K562 (cell line): ENCODE data around the gene TAC3. TPM values are rescaled to one million over a fixed set of nuclear protein-coding genes. Genes with fewer than 3 reads are reported as not detected.

ENCODE experiments used
- ATAC-seq: fragments of 200-7000 bp; cut with Tn5 transposase; 3 replicates; pipeline ENCODE4 v1.9.1; 2020; ENCODE audit warnings: moderate library complexity
- BruUV-seq: library from RNA; stranded (reverse); fragments of 400-500 nt; replicated peaks from 2 replicates; lab custom pipeline; 2021; lab: Mats Ljungman, UMichigan
- CTCF ChIA-PET: fragments of 300-600 bp; formaldehyde crosslinking; extraction: SDS; loops from one replicate; lab custom pipeline; 2021; ENCODE audit warnings: low intra/inter-chr PET ratio; lab: Yijun Ruan, JAX
- POLR2A ChIA-PET: fragments of 300-600, 350-650 bp; sonication (Branson Sonifier 250); formaldehyde crosslinking; extraction: SDS; loops from one replicate; lab custom pipeline; 2021; ENCODE audit warnings: antibody characterized with exemption, inconsistent platforms; lab: Yijun Ruan, JAX
- DNase-seq, 4 experiments: peaks; one replicate each; pipeline versions ENCODE4 v3.0.0 to v3.0.0-alpha.2; 2011 to 2018; ENCODE audit warnings: low spot score in 3 of 4, mixed read lengths in 3 of 4; ENCODE audit errors: extremely low read depth in 1 of 4
- FAIRE-seq: peaks from 2 replicates; lab custom pipeline; 2011; peaks lifted over from hg19 to GRCh38; lab: Jason Lieb, UNC
- H2AFZ ChIP-seq: 2 replicates; pipeline ENCODE4 v1.6.0; 2011; ENCODE audit warnings: low read depth, low read length, control low read depth, inconsistent platforms
- H3K27ac ChIP-seq: fragments of 200-600 bp; 3 replicates; pipeline ENCODE4 v1.8.0; 2011; ENCODE audit warnings: low read depth, mild to moderate bottlenecking, control low read depth, inconsistent platforms, low read length, moderate library complexity, mixed read lengths; ENCODE audit errors: extremely low read depth
- H3K27me3 ChIP-seq, 2 experiments: fragments of 300-600 bp in 1 of 2; 2 replicates in 1 of 2; 3 replicates in 1 of 2; pipeline versions ENCODE4 v1.6.0 to v1.8.0; 2011; ENCODE audit warnings: inconsistent platforms in 2 of 2, low read length in 2 of 2, mild to moderate bottlenecking in 1 of 2, mixed read lengths in 1 of 2, moderate library complexity in 1 of 2; ENCODE audit not compliant: control insufficient read depth in 2 of 2, insufficient read depth in 2 of 2
- H3K36me3 ChIP-seq: fragments of 300-600 bp; 3 replicates; pipeline ENCODE4 v1.8.0; 2011; ENCODE audit warnings: mild to moderate bottlenecking, low read length, inconsistent platforms; ENCODE audit not compliant: control insufficient read depth, insufficient read depth
- H3K4me1 ChIP-seq, 2 experiments: fragments of 200-600 bp in 1 of 2; replicated peaks in 1 of 2; 2 replicates in 1 of 2; 3 replicates in 1 of 2; pipeline versions ENCODE4 v1.5.1 to v1.8.0; 2011; ENCODE audit warnings: inconsistent platforms in 2 of 2, low read length in 2 of 2, mild to moderate bottlenecking in 1 of 2, mixed read lengths in 1 of 2, moderate library complexity in 1 of 2; ENCODE audit not compliant: control insufficient read depth in 2 of 2, insufficient read depth in 2 of 2
- H3K4me2 ChIP-seq: 2 replicates; pipeline ENCODE4 v1.6.1; 2011; ENCODE audit warnings: low read length, control low read depth, inconsistent platforms, mixed read lengths; ENCODE audit not compliant: insufficient read depth
- H3K4me3 ChIP-seq: fragments of 200-600 bp; sonication (generic), shearing (Covaris generic); 2 replicates; pipeline ENCODE4 v1.5.1; 2016; ENCODE audit warnings: control low read depth, inconsistent platforms
- H3K79me2 ChIP-seq: fragments of 200-600 bp; 3 replicates; pipeline ENCODE4 v1.8.0; 2011; ENCODE audit warnings: low read length, inconsistent platforms; ENCODE audit not compliant: control insufficient read depth, insufficient read depth
- H3K9ac ChIP-seq, 2 experiments: 2 replicates each; pipeline versions ENCODE4 v1.6.0 to v1.6.1; 2011; ENCODE audit warnings: low read depth in 2 of 2, low read length in 2 of 2, control low read depth in 1 of 2, inconsistent platforms in 1 of 2, mild to moderate bottlenecking in 1 of 2, mixed read lengths in 1 of 2; ENCODE audit not compliant: insufficient read depth in 1 of 2
- H3K9me1 ChIP-seq: one replicate; pipeline ENCODE4 v1.6.0; 2011; ENCODE audit warnings: inconsistent platforms, mild to moderate bottlenecking, low read length, moderate library complexity; ENCODE audit not compliant: control insufficient read depth, insufficient read depth
- H3K9me3 ChIP-seq: replicated peaks from 2 replicates; pipeline ENCODE4 v1.5.1; 2011; ENCODE audit warnings: low read depth, low read length, inconsistent platforms; ENCODE audit not compliant: control insufficient read depth, insufficient read depth
- H4K20me1 ChIP-seq: replicated peaks from 2 replicates; pipeline ENCODE4 v1.6.1; 2011; ENCODE audit warnings: low read length, inconsistent platforms, mixed read lengths; ENCODE audit not compliant: control insufficient read depth, insufficient read depth
- BMI1 ChIP-seq: fragments of 150-350 bp; IDR thresholded peaks from 2 replicates; pipeline ENCODE4 v1.6.1; 2014; ENCODE audit warnings: low read length
- CXXC5 ChIP-seq: fragments of 250-450 bp; sonication (Bioruptor Pico); IDR thresholded peaks from 2 replicates; pipeline ENCODE4 v1.8.0; 2022; ENCODE audit warnings: inconsistent platforms, mild to moderate bottlenecking, moderate library complexity
- EHMT2 ChIP-seq: fragments of 450-650 bp; IDR thresholded peaks from 2 replicates; pipeline ENCODE4 v1.6.1; 2018; ENCODE audit warnings: antibody characterized with exemption
- HDAC2 ChIP-seq: fragments of 450-650 bp; IDR thresholded peaks from 2 replicates; pipeline ENCODE4 v1.6.1; 2016; ENCODE audit warnings: mild to moderate bottlenecking
- PATZ1 ChIP-seq: fragments of 250-450 bp; sonication (Bioruptor Pico); IDR thresholded peaks from 2 replicates; pipeline ENCODE4 v1.5.0; 2020; ENCODE audit warnings: mild to moderate bottlenecking, borderline replicate concordance
- PHTF2 ChIP-seq: fragments of 250-450 bp; sonication (Bioruptor Pico); IDR thresholded peaks from 2 replicates; pipeline ENCODE4 v1.5.0; 2021; ENCODE audit warnings: mild to moderate bottlenecking
- RFX1 ChIP-seq: fragments of 450-650 bp; IDR thresholded peaks from 2 replicates; pipeline ENCODE4 v1.6.1; 2016; ENCODE audit warnings: mild to moderate bottlenecking, moderate library complexity
- SMARCB1 ChIP-seq: IDR thresholded peaks from 2 replicates; pipeline ENCODE4 v1.6.1; 2011; ENCODE audit warnings: improper control_type of control experiment, low read depth; ENCODE audit not compliant: insufficient read length
- TBP ChIP-seq: optimal IDR thresholded peaks from 2 replicates; pipeline ENCODE3; 2011; ENCODE audit warnings: low read depth, low read length, improper control_type of control experiment
- TCFL5 ChIP-seq: fragments of 250-450 bp; sonication (Bioruptor Pico); conservative IDR thresholded peaks from 2 replicates; pipeline ENCODE4 v1.6.1; 2021; ENCODE audit warnings: mild to moderate bottlenecking, moderate library complexity, matching md5 sums
- ZFX ChIP-seq: sonication (generic); formaldehyde crosslinking; IDR thresholded peaks from 2 replicates; pipeline ENCODE4 v1.8.0; 2022; ENCODE audit warnings: mild to moderate bottlenecking, missing genetic modification reagents, moderate library complexity
- ZNF41 ChIP-seq: fragments of 250-450 bp; sonication (Bioruptor Pico); conservative IDR thresholded peaks from 2 replicates; pipeline ENCODE4 v1.4.0; 2020; ENCODE audit warnings: mild to moderate bottlenecking
- ZNF518B ChIP-seq: fragments of 250-450 bp; sonication (Bioruptor Pico); IDR thresholded peaks from 2 replicates; pipeline ENCODE4 v1.5.0; 2021; ENCODE audit warnings: mild to moderate bottlenecking, moderate library complexity
- WGBS: fragments of 100-300 bp; shearing (Covaris generic); methylation state at CpG from one replicate; pipeline ENCODE4 v1.1.6; 2016; ENCODE audit warnings: low coverage, mixed read lengths; ENCODE audit not compliant: insufficient coverage; ENCODE audit errors: missing lambda C conversion rate; 5-methylcytosine and 5-hydroxymethylcytosine counted together
- in situ Hi-C: fragments of 300-500 bp; cut with MboI; formaldehyde crosslinking; loops from 4 replicates; pipeline ENCODE4 v1.15.0; 2018; ENCODE audit warnings: inconsistent platforms, mixed read lengths
- intact Hi-C: fragments of 100-400 bp; cut with micrococcal nuclease; formaldehyde crosslinking; loops from 2 replicates; pipeline ENCODE4 v1.14.2; 2022
- polyA plus RNA-seq, 8 experiments: library from polyadenylated mRNA; depleted of rRNA in 4 of 8; stranded (reverse) in 5 of 8; unstranded in 3 of 8; fragments of >200 nt; fragmentation: Nextera tagmentation in 2 of 8; fragmentation: Illumina TruSeq in 1 of 8; extraction: Ambion mirVana in 2 of 8; extraction: Trizol in 1 of 8; gene quantifications; 2 replicates each; pipeline versions ENCODE4 v1.2.1 to v1.2.3, GENCODE V29; 2011 to 2014; ENCODE audit warnings: inconsistent platforms in 1 of 8, missing spikeins in 1 of 8
- total RNA-seq, 7 experiments: library from RNA; depleted of rRNA in 6 of 7; stranded (reverse); fragments of >200 nt in 6 of 7; fragmentation: Illumina TruSeq in 2 of 7; extraction: Trizol in 2 of 7; gene quantifications; 2 replicates each; pipeline versions ENCODE4 v1.2.1 to v1.2.3, GENCODE V29; 2011 to 2021; ENCODE audit warnings: low replicate concordance in 1 of 7

Gene TAC3
- total and polyA plus RNA-seq, 9 of the 15 experiments (the other 6 are each of a cell fraction or from before 2014, with no cell fraction given): 0.29 to 2.8 (median 1.4) TPM

GRCh38 chr12:57011438-57012424, 4.6 kb downstream of the TAC3 start:
- Histone ChIP-seq H4K20me1 (no peaks in the 10 kb centered on the region), H3K9me1 (no peaks in the 10 kb centered on the region), H3K9ac (no peak overlapping the region), H3K79me2 (no peaks in the 10 kb centered on the region), H3K9me3 (no peaks in the 10 kb centered on the region), H3K4me2 (no peak overlapping the region), H3K27me3 (peaks cover 2 to 20% of the 10 kb centered on the region in 2 experiments), H3K27ac (no peak overlapping the region), H3K4me3 (no peak overlapping the region), H2AFZ (no peak overlapping the region), H3K4me1 (peaks cover 6 to 31% of the 10 kb centered on the region in 2 experiments; a peak in 4 of 5 replicates), H3K36me3 (no peaks in the 10 kb centered on the region)
- in situ Hi-C loops (loop anchor here (5.0 kb wide), 1 partner anchor 41 kb away; the partner anchor contains the start of gene MYO1A), intact Hi-C loops (no loop called here)
- DNase-seq (no peak), ATAC-seq (no peak), FAIRE-seq (no peak)
- CTCF ChIA-PET: interaction anchor here (0.7 to 1.2 kb wide), 2 partner anchors 49 to 51 kb away, joined by 3 to 4 read pairs; no protein-coding TSS in a partner anchor
- TF ChIP-seq PATZ1 (CRISPR knock-in tag) (no peak), ZNF41 (CRISPR knock-in tag) (no peak), EHMT2 (no peak), TBP (no peak), HDAC2 (no peak), TCFL5 (CRISPR knock-in tag) (no peak), ZNF518B (CRISPR knock-in tag) (no peak), ZFX (no peak), BMI1 (no peak), CXXC5 (CRISPR knock-in tag) (no peak), PHTF2 (no peak), SMARCB1 (no peak), RFX1 (no peak)
- POLR2A ChIA-PET: interaction anchor here (0.5 to 0.8 kb wide), 2 partner anchors 45 to 46 kb away, joined by 4 read pairs; no protein-coding TSS in a partner anchor
- WGBS: 30% methylated on average over 10 of the region's 12 CpGs
- BruUV-seq: no TSS peak
